ENCODE results near the gene TWF1. TPM values are rescaled to one million over a fixed set of nuclear protein-coding genes. Genes with fewer than 3 reads are reported as not detected.

TWF1 gene
- total and polyA plus RNA-seq, 2 of the 8 experiments (the other 6 are each of a cell fraction or from before 2014, with no cell fraction given): 7.6 to 27.9 TPM

DNA sequence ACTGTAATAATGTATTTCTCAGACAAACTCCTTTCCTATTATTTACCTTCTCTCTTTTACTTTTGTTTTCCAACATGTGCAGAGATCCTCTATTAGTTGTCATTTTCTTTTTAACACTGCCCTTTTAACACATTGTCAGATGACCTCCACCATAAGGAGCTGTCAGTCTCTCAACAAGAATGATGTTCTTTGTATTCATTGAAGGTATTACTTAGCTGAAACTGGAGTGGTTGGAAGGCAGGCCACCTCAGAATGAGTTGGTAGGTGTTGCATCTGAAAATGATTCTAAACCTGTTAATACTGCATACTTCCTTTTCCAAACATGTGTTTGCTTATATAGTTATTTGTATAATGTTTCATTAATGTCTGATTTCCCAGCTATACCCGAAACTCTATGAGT is 46.6 kb upstream of the TWF1 start:
- POLR2A ChIA-PET (ENCODE audit: partially characterized antibody): no interaction called here
- H4K8ac ChIP-seq (ENCODE audit: extremely low read depth, insufficient read depth, low read length): no peak overlapping the region
- CTCF ChIA-PET (ENCODE audit: partially characterized antibody): interaction anchor here (0.6 to 1.2 kb wide), 3 partner anchors 23 to 76 kb away, joined by 3 to 4 read pairs (median 3); no protein-coding TSS in a partner anchor
- no peak overlapping the region for H2BK20ac ChIP-seq (ENCODE audit: low read length)
- H2BK120ac ChIP-seq (replicated peaks; ENCODE audit: low read depth, low read length): no peak overlapping the region
- H3K36me3 ChIP-seq (ENCODE audit: control insufficient read depth in 2 of 4, insufficient read depth in 4 of 4, low read length in 3 of 4): no peaks in the 10 kb centered on the region
- no peak overlapping the region for H4K5ac ChIP-seq (ENCODE audit: insufficient read length, low read depth, low read length)
- WGBS, 2 experiments (ENCODE audit: extremely low coverage in 1 of 2, insufficient coverage in 1 of 2, insufficient read length in 1 of 2, insufficient replicate concordance in 2 of 2, low coverage in 1 of 2, low lambda C conversion rate in 2 of 2, missing lambda C conversion rate in 1 of 2): 81% methylated on average over 1 of the region's 1 CpG; no CpG with 5 or more reads in 1 of the 2 experiments
- H2BK12ac ChIP-seq (ENCODE audit: low read depth, low read length): no peak overlapping the region
- no peak overlapping the region for H4K91ac ChIP-seq (replicated peaks; ENCODE audit: insufficient read length, low read length)
- H2AK5ac ChIP-seq (ENCODE audit: low read depth, low read length): no peak overlapping the region
- no peaks in the 10 kb centered on the region for H3K27me3 ChIP-seq (replicated peaks in 1 of 4; ENCODE audit: control insufficient read depth in 3 of 4, extremely low read depth in 1 of 4, insufficient read depth in 3 of 4, low read length in 3 of 4)
- H3K4me1 ChIP-seq (replicated peaks in 1 of 4; ENCODE audit: control insufficient read depth in 3 of 4, insufficient read depth in 4 of 4, low read length in 3 of 4): no peaks in the 10 kb centered on the region
- H3K23ac ChIP-seq (ENCODE audit: insufficient read length): no peak overlapping the region
- H2BK15ac ChIP-seq (ENCODE audit: low read length): no peak overlapping the region
- no peak overlapping the region for H3K4me2 ChIP-seq (ENCODE audit: insufficient read depth in 1 of 2, low read depth in 2 of 2, low read length in 2 of 2)
- no peaks in the 10 kb centered on the region for H3K79me1 ChIP-seq (ENCODE audit: low read depth, low read length)
- H4K20me1 ChIP-seq (replicated peaks in 1 of 2; ENCODE audit: control insufficient read depth in 1 of 2, insufficient read depth in 2 of 2, low read length in 2 of 2): no peaks in the 10 kb centered on the region
- H3K23me2 ChIP-seq (ENCODE audit: low read depth, low read length): no peaks in the 10 kb centered on the region
- no peak overlapping the region for H3K18ac ChIP-seq (ENCODE audit: extremely low read depth, low read length)
- H2BK5ac ChIP-seq (ENCODE audit: low read depth, low read length): no peak overlapping the region
- no peak overlapping the region for H3K4ac ChIP-seq (replicated peaks; ENCODE audit: insufficient read length, low read depth, low read length)
- FAIRE-seq: no peak
- H3K56ac ChIP-seq (replicated peaks; ENCODE audit: insufficient read length, low read depth, low read length): no peak overlapping the region
- H3K14ac ChIP-seq (ENCODE audit: insufficient read length): no peak overlapping the region
- no peak overlapping the region for H3K9ac ChIP-seq (replicated peaks in 1 of 4; ENCODE audit: extremely low read depth in 1 of 4, low read depth in 3 of 4, low read length in 3 of 4)
- H3K79me2 ChIP-seq (ENCODE audit: control insufficient read depth in 1 of 2, insufficient read depth in 2 of 2, low read length in 2 of 2): no peaks in the 10 kb centered on the region
- no peak for DNase-seq (ENCODE audit: low read depth in 1 of 2, low spot score in 2 of 2)
- H3K4me3 ChIP-seq (ENCODE audit: extremely low read depth in 1 of 4, insufficient read depth in 2 of 4, low read depth in 3 of 4, low read length in 4 of 4): no peak overlapping the region
- no peak overlapping the region for H3K27ac ChIP-seq (ENCODE audit: low read depth, low read length)
- no peak overlapping the region for H2AFZ ChIP-seq (ENCODE audit: low read length)
- H3K9me3 ChIP-seq (ENCODE audit: insufficient read depth in 2 of 2, low read depth in 1 of 2, low read length in 1 of 2): no peaks in the 10 kb centered on the region
- TF ChIP-seq TEAD4 (IDR thresholded peaks at IDR 0.05; ENCODE audit: low read depth, low read length) (no peak), NANOG (IDR thresholded peaks at IDR 0.05; ENCODE audit: insufficient read depth, low read depth, low read length, poor library complexity, severe bottlenecking) (no peak), RFX5 (IDR thresholded peaks at IDR 0.05; ENCODE audit: borderline replicate concordance, low read depth, low read length) (no peak), SIN3A (conservative IDR thresholded peaks at IDR 0.05 in 1 of 2, IDR thresholded peaks at IDR 0.05 in 1 of 2; ENCODE audit: low read depth in 1 of 2, low read length in 2 of 2) (no peak), SP2 (IDR thresholded peaks at IDR 0.05; ENCODE audit: low read length) (no peak), MAFK (IDR thresholded peaks at IDR 0.05; ENCODE audit: low read depth, low read length) (no peak), SUZ12 (IDR thresholded peaks at IDR 0.05; ENCODE audit: low read length) (no peak), CEBPB (IDR thresholded peaks at IDR 0.05; ENCODE audit: low read depth, low read length) (no peak), RXRA (IDR thresholded peaks at IDR 0.05; ENCODE audit: insufficient read depth, low read depth, low read length) (no peak), SP4 (IDR thresholded peaks at IDR 0.05; ENCODE audit: low read length) (no peak), HDAC2 (IDR thresholded peaks at IDR 0.05; ENCODE audit: borderline replicate concordance in 1 of 2, low read depth in 2 of 2, low read length in 2 of 2) (no peak)
- TF ChIP-seq, protein P1, sequence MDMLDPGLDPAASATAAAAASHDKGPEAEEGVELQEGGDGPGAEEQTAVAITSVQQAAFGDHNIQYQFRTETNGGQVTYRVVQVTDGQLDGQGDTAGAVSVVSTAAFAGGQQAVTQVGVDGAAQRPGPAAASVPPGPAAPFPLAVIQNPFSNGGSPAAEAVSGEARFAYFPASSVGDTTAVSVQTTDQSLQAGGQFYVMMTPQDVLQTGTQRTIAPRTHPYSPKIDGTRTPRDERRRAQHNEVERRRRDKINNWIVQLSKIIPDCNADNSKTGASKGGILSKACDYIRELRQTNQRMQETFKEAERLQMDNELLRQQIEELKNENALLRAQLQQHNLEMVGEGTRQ (IDR thresholded peaks at IDR 0.05; ENCODE audit: low read length): no peak
- TF ChIP-seq, protein P2, sequence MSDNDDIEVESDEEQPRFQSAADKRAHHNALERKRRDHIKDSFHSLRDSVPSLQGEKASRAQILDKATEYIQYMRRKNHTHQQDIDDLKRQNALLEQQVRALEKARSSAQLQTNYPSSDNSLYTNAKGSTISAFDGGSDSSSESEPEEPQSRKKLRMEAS (IDR thresholded peaks at IDR 0.05): no peak

Data from H1 (cell line).